Measurements from ENCODE around the gene CSF2. TPM values are rescaled to one million over a fixed set of nuclear protein-coding genes. Genes with fewer than 3 reads are reported as not detected.

Gene CSF2
- total RNA-seq, 4 donors from 2014 or later = not detected

DNA sequence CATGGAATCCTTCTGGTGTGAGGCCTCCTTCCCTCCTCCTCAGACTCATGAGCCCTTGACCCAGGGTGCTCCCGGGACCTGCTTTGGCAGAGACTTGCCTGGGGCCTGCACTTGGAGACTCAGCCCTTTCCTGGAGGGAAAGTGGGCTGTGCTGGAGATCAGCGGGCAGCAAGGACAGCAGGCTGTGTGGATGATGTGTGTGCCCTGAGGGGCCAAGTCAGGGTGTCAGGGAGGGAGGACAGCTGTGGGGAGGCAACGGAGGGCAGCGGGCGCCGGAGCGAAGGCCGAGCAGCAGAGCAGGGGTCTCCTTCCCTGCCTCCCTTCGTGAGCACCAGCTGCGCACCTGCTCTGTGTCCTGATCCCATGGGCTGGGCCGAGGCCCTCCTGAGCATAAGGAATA, 6.1 kb upstream of the CSF2 start:
- Histone ChIP-seq H3K4me3 (no peak overlapping the region), H3K4me1 (no peaks in the 10 kb centered on the region), H3K36me3 (no peaks in the 10 kb centered on the region), H3K9me3 (no peaks in the 10 kb centered on the region), H3K27ac (replicated peaks in 1 of 4) (no peak overlapping the region), H3K27me3 (no peaks in the 10 kb centered on the region)
- intact Hi-C loops (cut with DNase I) = no loop called here
- WGBS = 95% methylated on average over 11 of the region's 11 CpGs
- TF ChIP-seq, protein P1, sequence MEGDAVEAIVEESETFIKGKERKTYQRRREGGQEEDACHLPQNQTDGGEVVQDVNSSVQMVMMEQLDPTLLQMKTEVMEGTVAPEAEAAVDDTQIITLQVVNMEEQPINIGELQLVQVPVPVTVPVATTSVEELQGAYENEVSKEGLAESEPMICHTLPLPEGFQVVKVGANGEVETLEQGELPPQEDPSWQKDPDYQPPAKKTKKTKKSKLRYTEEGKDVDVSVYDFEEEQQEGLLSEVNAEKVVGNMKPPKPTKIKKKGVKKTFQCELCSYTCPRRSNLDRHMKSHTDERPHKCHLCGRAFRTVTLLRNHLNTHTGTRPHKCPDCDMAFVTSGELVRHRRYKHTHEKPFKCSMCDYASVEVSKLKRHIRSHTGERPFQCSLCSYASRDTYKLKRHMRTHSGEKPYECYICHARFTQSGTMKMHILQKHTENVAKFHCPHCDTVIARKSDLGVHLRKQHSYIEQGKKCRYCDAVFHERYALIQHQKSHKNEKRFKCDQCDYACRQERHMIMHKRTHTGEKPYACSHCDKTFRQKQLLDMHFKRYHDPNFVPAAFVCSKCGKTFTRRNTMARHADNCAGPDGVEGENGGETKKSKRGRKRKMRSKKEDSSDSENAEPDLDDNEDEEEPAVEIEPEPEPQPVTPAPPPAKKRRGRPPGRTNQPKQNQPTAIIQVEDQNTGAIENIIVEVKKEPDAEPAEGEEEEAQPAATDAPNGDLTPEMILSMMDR (IDR thresholded peaks at IDR 0.05) = no peak
- TF ChIP-seq EP300 (IDR thresholded peaks at IDR 0.05) = no peak
- no peak for TF ChIP-seq POLR2A (IDR thresholded peaks at IDR 0.05; ENCODE audit: low read depth)
- TF ChIP-seq POLR2AphosphoS5 (IDR thresholded peaks at IDR 0.05) = no peak
- no peak for DNase-seq (ENCODE audit: extremely low spot score)

DNA sequence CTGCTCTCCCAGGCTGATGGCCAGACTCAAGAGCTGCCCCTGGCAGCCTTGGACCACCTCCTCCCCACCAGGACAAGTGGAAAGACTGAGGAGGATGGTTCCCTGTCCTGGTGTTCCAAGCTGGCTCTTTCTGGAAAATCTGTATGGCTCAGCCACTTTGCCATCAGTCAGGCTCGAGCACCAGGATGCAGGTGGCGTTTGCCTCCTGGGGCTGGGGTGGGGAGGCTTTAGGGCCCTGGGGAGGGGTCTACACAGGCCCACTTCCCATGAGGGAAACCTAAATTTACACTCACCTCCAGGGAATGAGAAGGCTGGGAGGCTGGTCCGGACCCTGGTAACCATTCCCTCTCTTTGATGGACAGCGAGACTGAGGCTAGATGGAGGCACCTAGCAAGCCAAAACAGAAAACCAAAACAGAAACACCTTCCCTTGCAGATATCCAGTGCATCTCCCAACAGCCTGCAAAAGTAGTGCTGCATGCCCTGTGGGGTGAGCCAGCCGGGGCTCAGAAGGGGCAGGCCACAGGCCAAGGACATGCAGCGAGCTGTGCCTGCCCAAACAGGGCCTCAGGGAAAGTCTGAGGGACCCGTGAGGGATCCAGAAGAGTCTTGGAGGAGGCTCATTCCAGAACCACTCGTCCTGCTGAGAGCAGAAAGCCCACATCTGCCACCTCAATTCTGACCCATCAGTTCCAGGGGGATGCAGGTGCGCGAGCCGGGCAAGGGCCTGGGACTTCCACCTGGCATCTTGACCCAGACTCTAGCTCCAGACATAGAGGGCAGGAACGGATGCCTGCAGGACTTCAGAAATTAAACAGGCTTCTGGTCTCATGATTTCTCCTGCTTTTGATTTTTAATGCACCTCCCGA, 5.4 kb upstream of the CSF2 start:
- TF ChIP-seq POLR2A (IDR thresholded peaks at IDR 0.05; ENCODE audit: low read depth) (no peak), EP300 (IDR thresholded peaks at IDR 0.05) (no peak), POLR2AphosphoS5 (IDR thresholded peaks at IDR 0.05) (no peak)
- TF ChIP-seq, protein P1 (IDR thresholded peaks at IDR 0.05) = no peak
- Histone ChIP-seq H3K27ac (replicated peaks in 1 of 4) (no peak overlapping the region), H3K36me3 (no peaks in the 10 kb centered on the region), H3K4me1 (no peaks in the 10 kb centered on the region), H3K9me3 (no peaks in the 10 kb centered on the region), H3K4me3 (no peak overlapping the region), H3K27me3 (no peaks in the 10 kb centered on the region)
- intact Hi-C loops (cut with DNase I) = no loop called here
- WGBS = 94% methylated on average over 7 of the region's 13 CpGs
- DNase-seq (ENCODE audit: extremely low spot score) = no peak

GRCh38 chr5:132069561-132069960, 4.0 kb upstream of the CSF2 start:
- intact Hi-C loops (cut with DNase I) = no loop called here
- Histone ChIP-seq H3K27ac (replicated peaks in 1 of 4) (no peak overlapping the region), H3K4me3 (no peak overlapping the region), H3K36me3 (no peaks in the 10 kb centered on the region), H3K9me3 (no peaks in the 10 kb centered on the region), H3K27me3 (no peaks in the 10 kb centered on the region), H3K4me1 (no peaks in the 10 kb centered on the region)
- DNase-seq (ENCODE audit: extremely low spot score) = no peak
- 77% methylated on average over 10 of the region's 10 CpGs for WGBS
- TF ChIP-seq EP300 (IDR thresholded peaks at IDR 0.05) (no peak), POLR2A (IDR thresholded peaks at IDR 0.05; ENCODE audit: low read depth) (no peak), POLR2AphosphoS5 (IDR thresholded peaks at IDR 0.05) (no peak)
- TF ChIP-seq, protein P1 (IDR thresholded peaks at IDR 0.05) = no peak

GRCh38 chr5:132069994-132070393, 3.6 kb upstream of the CSF2 start:
- Histone ChIP-seq H3K27ac (replicated peaks in 1 of 4) (no peak overlapping the region), H3K9me3 (no peaks in the 10 kb centered on the region), H3K4me1 (no peaks in the 10 kb centered on the region), H3K27me3 (no peaks in the 10 kb centered on the region), H3K36me3 (no peaks in the 10 kb centered on the region), H3K4me3 (no peak overlapping the region)
- TF ChIP-seq EP300 (IDR thresholded peaks at IDR 0.05) = no peak
- TF ChIP-seq POLR2AphosphoS5 (IDR thresholded peaks at IDR 0.05) = no peak
- TF ChIP-seq, protein P1 (IDR thresholded peaks at IDR 0.05) = no peak
- TF ChIP-seq POLR2A (IDR thresholded peaks at IDR 0.05; ENCODE audit: low read depth) = no peak
- no peak for DNase-seq (ENCODE audit: extremely low spot score)
- intact Hi-C loops (cut with DNase I) = no loop called here
- 90% methylated on average over 3 of the region's 3 CpGs for WGBS

All from esophagus muscularis mucosa (tissue), 4 donors.